22Rv1 (cell line): ENCODE results near the gene ENTHD1.

Experiments
- H3K27ac ChIP-seq: fragments of 450-650 bp; 2 replicates; pipeline ENCODE4 v1.5.1; 2017
- ZFX ChIP-seq: fragments of 450-650 bp; IDR thresholded peaks from 2 replicates; pipeline ENCODE4 v1.6.1; 2017; ENCODE audit warnings: antibody characterized with exemption, borderline replicate concordance
- TF ChIP-seq, protein P1 (sequence below): fragments of 450-650 bp; IDR thresholded peaks from 2 replicates; pipeline ENCODE4 v1.5.1; 2017; ENCODE audit warnings: mild to moderate bottlenecking

ENTHD1 gene

DNA sequence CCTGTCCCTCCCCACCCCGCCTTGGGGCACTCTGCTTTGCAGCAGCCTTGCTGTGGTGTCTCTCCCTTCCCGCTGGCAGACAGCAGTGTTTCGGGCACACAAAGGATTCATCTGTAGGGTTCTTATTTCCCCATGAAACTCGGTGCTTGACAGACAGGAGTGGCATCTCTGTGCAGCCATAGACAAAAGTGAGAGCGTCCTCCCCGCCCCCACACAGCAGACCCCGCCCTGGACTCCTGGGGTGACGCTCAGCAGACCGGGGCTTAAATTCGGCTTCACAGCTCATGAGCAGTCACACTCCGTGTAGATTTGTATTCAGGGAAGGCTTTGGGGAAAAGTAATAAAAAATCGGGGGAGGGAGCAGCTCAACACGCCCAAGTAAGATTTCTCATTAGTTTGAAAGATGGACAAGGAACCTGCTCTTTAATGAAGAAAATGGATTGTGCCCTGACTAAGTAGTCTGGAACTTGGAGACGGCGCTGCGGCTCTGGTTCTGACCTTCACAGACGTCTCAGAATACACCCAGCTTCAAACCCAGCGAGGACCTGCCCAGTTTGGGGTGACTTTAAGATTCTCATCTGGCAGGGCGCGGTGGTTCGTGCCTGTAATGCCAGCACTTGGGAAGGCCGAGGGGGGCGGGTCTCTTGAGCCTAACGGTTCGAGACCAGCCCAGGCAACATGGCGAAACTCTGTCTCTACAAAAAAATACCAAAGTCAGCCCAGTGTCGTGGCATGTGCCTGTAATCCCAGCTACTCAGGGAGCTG, 187.0 kb downstream of the ENTHD1 start:
- no peak overlapping the region for H3K27ac ChIP-seq
- no peak for TF ChIP-seq ZFX
- TF ChIP-seq, protein P1, sequence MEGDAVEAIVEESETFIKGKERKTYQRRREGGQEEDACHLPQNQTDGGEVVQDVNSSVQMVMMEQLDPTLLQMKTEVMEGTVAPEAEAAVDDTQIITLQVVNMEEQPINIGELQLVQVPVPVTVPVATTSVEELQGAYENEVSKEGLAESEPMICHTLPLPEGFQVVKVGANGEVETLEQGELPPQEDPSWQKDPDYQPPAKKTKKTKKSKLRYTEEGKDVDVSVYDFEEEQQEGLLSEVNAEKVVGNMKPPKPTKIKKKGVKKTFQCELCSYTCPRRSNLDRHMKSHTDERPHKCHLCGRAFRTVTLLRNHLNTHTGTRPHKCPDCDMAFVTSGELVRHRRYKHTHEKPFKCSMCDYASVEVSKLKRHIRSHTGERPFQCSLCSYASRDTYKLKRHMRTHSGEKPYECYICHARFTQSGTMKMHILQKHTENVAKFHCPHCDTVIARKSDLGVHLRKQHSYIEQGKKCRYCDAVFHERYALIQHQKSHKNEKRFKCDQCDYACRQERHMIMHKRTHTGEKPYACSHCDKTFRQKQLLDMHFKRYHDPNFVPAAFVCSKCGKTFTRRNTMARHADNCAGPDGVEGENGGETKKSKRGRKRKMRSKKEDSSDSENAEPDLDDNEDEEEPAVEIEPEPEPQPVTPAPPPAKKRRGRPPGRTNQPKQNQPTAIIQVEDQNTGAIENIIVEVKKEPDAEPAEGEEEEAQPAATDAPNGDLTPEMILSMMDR: no peak

DNA sequence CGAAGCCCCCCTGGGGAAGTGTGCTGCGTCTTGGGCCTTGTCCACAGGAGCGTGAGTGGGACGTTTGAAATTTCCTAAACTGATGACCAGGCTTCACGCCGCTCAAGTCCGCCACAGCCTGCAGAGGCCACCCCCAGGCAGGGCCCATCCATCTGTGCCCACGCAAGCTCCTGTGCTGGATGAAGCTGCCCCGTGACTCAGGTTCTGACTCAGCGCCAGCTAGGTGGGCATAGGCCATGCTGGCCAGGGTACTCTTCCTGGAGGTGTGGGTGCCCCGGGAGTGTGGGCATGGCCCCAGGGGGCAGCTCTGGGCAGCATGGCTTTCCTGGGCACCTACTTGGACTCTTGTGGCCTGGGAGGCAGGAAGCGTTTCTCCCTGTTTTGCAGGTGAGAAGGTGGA, 188.2 kb downstream of the ENTHD1 start:
- H3K27ac ChIP-seq: no peak overlapping the region

DNA sequence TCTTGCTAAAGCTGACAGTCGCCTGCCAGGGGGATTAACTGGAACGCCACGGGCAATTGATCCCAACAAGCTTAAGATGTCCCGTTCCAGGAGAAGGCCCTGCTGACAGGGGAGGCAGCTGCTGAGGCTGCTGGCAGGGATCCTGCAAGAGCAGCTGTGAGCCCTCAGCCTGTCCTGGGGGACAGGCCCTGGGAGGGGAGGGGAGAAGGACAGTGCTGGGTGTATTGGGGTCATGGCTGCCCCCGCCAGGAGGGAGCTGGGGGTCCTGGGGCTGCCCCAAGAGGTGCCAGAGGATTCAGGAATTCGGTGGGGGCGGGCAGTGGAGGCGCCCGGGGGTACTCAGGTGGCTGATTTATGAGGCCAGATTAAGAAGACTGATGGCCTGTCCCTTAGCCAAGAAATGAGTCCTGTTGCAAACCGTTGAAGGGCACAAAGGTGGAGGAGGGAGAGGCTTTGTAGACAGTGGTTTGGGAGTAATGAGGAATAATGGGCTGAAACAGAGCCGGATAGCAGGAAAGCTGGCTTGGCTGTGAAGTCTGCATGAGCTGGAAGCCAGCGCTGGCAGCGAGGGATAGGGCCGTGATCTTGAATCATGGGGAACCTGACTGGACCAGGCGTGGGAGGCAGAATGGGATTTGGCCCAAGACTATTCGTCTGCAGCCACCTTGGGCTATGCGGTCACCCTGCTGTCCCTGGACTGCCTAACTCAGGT, 189.5 kb downstream of the ENTHD1 start:
- H3K27ac ChIP-seq: no peak overlapping the region
- TF ChIP-seq, protein P1: no peak
- no peak for TF ChIP-seq ZFX

More for the DNA sequence above, 188.2 kb downstream of the ENTHD1 start:
- TF ChIP-seq, protein P1: no peak
- TF ChIP-seq ZFX: no peak

DNA sequence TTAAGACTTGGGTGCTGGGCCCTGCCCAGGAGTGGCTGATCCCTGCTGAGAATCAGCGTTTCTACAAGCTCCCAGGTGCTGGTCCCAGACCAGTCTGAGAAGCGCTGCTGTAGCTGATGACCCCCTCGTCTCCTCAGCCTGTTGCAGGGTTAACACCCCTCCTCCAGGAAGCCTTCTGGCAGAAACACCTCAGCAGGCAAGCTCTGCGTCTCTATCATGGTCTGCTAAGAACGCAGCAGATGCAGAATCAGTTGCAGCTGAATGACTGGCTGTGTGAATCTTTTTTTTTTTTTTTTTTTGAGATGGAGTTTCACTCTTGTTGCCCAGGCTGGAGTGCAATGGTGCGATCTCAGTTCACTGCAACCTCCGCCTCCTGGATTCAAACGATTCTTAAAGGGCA, 190.5 kb downstream of the ENTHD1 start:
- TF ChIP-seq, protein P1: no peak
- no peak for TF ChIP-seq ZFX

DNA sequence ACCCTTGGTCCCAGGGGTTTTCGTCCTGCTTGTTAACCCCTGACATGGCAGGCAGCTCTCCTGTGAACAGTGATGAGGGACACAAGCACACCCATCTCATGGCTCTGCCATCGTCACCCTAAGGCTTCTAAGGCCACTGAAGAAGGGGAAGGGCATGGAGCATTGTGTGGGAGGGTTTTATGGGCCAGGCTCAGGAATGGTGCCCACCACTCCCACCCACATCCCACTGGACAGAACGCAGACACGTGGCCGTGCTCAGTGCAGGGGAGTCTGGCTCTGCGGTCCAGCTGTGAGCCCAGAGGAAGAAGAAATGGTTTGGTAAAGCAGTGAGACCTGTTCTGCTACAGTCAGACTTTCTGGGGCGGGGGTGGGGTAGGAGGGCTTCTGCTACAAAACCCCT, 193.0 kb downstream of the ENTHD1 start:
- no peak overlapping the region for H3K27ac ChIP-seq
- no peak for TF ChIP-seq ZFX
- TF ChIP-seq, protein P1: no peak

More for the DNA sequence above, 190.5 kb downstream of the ENTHD1 start:
- no peak overlapping the region for H3K27ac ChIP-seq

DNA sequence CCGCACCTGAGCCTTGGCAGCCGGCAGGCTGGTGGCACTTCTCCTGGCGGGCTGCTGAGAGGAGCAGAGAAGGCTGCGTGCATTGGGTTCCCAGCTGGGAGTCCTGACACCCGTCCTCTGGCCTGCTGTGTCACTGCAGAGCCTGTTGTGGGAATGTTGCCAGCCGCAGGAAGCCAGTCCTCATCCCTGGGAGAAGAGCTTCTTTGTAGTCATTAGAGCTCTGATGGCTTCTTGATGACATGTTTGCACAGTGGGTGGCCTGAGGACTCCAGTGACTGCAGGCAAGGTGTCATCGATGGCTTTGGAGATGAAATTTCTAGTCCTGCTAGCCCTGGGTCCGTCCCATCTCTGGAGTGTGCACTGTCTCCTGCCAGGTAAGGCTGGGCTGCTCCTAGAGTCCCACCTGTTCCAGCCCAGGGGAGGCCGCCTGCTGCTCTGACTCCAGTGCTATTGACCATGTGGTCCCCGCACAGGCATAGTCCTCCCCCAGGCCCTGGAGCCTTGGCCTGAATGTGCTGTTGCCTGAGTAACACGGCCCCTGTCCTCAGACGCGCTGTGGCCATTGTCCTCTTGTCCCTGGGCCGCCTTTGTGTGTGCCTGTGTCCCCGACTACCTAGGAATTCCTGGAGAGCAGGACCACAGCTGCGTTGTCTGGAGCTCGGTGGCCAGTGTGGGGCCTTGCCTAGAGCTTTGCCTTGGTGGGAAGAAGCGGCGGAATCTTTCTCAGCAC, 193.8 kb downstream of the ENTHD1 start:
- TF ChIP-seq, protein P1: no peak
- TF ChIP-seq ZFX: no peak
- H3K27ac ChIP-seq: no peak overlapping the region
